Activated T-cell treated with anti-CD3 and anti-CD28 coated beads for 4 hours (primary cell): Measurements from ENCODE around the gene DAZ1.
"Not testable (repeated sequence)": the region's sequence is repeated elsewhere in the genome, so short reads cannot be mapped to it uniquely, and the experiment has no call there.

ENCODE experiments used
- DNase-seq: peaks from one replicate; pipeline ENCODE4 v3.0.0-alpha.2; 2020

The DAZ1 gene

DNA sequence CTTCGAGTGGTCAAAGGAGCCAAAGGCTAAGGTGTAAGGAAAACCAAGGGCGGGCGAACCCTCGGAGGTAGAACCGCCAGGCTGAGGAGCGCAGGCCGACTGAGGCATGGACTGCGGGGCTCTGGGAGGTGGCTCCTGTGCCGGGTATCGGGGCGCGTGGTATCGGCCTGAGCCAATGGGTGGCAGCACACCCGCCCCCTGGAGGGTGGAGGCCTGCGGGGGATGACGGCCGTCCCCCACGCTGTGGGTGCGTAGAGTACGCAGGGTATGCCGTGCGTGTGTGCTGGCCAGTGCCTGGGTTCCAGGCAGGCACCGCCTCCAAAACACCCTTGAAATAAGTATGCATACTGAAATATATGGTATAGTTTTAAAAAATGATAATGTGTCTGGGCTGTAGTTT is at the start of gene DAZ1:
Gene DAZ1 (minus strand): TSS at position 101 of the 400 bp plus-strand sequence. CDS start 208 bp downstream, outside the sequence.
- DNase-seq, result not testable (repeated sequence)

DNA sequence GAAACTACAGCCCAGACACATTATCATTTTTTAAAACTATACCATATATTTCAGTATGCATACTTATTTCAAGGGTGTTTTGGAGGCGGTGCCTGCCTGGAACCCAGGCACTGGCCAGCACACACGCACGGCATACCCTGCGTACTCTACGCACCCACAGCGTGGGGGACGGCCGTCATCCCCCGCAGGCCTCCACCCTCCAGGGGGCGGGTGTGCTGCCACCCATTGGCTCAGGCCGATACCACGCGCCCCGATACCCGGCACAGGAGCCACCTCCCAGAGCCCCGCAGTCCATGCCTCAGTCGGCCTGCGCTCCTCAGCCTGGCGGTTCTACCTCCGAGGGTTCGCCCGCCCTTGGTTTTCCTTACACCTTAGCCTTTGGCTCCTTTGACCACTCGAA is 20.4 kb upstream of the DAZ1 start, which contains the start of gene DAZ2:
Gene DAZ2 (plus strand): TSS at position 301 of the 400 bp plus-strand sequence. CDS start 208 bp downstream, outside the sequence.
- not testable (repeated sequence) for DNase-seq

GRCh38 chrY:23210681-23211080 is 11.9 kb upstream of the DAZ1 start:
- not testable (repeated sequence) for DNase-seq

- DNase-seq, result not testable (repeated sequence)
These were observed 11.1 kb upstream of the DAZ1 start for GRCh38 chrY:23209802-23210495.

GRCh38 chrY:23207455-23207854 is 8.6 kb upstream of the DAZ1 start:
- DNase-seq, result not testable (repeated sequence)
